ENCODE results near the gene SLC22A13.
"Not testable (repeated sequence)": the region's sequence is repeated elsewhere in the genome, so short reads cannot be mapped to it uniquely, and the experiment has no call there.

Gene SLC22A13

GRCh38 chr3:38265604-38266307, at the start of gene SLC22A13:
Gene SLC22A13, plus strand, starts transcription at chr3:38265812. Its CDS starts 49 bp downstream, at chr3:38265861.
- DNase-seq (ENCODE audit: low spot score): no peak

DNA sequence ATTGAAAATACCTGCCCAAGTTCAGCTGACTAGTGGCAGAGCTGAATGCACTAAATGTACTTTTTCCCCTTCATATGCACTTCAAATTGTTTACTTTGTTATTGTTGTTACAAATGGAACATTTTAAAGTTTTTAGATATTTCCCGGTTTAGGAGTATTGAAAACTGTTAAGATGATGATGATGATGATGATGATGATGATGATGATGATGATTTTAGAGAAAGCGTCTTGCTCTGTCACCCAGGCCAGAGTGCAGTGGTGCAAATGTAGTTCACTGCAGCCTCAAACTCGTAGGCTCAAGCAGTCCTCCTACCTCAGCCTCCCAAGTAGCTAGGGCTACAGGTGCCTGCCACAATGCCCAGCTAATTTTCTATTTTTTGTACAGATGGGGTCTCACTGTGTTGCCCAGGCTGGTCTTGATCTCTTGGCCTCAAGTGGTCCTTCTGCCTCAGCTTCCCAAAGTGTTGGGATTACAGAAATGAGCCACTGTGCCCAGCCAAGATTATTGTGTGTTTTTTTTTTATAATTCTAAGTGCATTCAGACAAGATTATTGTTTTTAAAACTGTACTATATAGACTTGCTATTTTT, 45.9 kb upstream of the SLC22A13 start:
- DNase-seq (ENCODE audit: low spot score): no peak

DNA sequence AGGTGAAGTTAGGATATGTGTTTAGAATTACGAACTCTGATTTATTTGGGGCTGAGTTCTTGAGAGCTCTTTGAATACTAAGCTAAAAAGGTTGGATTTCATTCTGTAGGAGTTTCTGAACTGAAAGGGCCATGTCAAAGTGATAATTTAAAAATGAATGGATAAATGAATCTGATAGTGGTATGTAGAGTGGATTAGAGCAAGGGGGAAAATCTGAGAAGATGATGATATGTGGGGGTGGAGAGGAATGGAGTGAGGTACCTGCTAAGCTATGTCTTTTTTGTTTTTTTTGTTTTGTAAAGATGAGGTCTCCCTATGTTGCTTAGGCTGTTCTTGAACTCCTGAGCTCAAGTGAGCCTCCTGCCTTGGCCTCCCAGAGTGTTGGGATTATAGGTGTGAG, 44.6 kb upstream of the SLC22A13 start:
- no peak for DNase-seq (ENCODE audit: low spot score)

GRCh38 chr3:38222032-38222634, 43.5 kb upstream of the SLC22A13 start:
- no peak for DNase-seq (ENCODE audit: low spot score)

GRCh38 chr3:38224357-38224756, 41.3 kb upstream of the SLC22A13 start:
- DNase-seq (ENCODE audit: low spot score): no peak

- DNase-seq (ENCODE audit: low spot score): peak; percentile 74
Observed at GRCh38 chr3:38226273-38226672, 39.3 kb upstream of the SLC22A13 start.

DNA sequence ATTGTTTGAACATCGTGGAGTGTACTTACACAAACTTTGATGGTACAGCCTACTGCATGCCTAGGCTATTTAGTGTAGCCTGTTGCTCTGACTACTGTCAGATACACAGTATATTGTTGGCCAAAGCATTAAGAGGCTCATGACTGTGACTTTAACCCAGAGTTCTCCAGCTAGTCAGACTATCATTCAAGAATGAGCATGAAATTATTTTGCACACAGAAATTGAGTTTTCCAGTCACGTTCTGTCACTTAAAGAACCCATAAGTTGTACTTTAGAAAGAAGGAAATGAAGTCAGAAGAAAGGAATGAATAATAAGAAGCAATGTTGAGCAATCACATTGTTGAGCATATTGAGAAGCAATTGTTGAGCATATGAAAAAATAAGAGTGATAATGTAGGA, 37.6 kb upstream of the SLC22A13 start:
- peak; percentile 28 for DNase-seq (ENCODE audit: low spot score)

GRCh38 chr3:38229036-38229435, 36.6 kb upstream of the SLC22A13 start:
- no peak for DNase-seq (ENCODE audit: low spot score)

DNA sequence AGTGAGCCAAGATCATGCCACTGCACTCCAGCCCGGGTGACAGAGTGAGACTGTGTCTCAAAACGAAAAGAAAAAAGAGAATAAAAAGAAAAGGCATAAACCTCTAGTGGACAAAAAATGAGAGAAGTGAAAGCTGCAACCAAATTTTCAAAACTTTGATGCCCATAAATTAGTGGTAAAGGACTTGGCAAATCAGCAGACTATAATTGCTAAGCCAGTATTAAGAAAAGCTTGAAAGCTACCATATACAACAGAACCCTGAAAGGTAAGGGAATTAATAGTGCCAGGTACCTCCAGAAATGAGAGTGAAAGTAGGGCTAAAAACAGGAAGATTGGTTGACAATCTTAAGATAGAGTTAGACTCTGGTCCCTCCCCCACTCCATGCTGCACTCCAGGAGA, 32.9 kb upstream of the SLC22A13 start:
- DNase-seq (ENCODE audit: low spot score): no peak

DNA sequence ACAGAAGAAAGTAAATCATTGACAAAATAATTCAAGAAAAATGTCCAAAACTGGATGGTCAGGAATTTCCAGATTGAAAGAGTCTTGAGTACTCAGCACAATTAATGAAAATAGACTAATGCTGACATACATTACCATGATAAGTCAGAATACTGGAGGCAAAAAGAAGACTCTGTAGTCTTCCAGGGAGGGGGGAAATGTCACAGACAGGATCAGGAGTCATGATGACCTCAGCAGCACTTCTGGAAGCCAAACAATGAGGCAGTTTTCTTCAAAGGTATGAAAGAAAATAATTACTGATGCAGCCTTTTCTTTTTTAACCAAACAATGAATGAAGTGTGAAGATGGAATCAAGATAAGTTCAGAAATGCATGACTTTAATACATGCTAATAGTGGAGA, 30.1 kb upstream of the SLC22A13 start:
- DNase-seq (ENCODE audit: low spot score): no peak

DNA sequence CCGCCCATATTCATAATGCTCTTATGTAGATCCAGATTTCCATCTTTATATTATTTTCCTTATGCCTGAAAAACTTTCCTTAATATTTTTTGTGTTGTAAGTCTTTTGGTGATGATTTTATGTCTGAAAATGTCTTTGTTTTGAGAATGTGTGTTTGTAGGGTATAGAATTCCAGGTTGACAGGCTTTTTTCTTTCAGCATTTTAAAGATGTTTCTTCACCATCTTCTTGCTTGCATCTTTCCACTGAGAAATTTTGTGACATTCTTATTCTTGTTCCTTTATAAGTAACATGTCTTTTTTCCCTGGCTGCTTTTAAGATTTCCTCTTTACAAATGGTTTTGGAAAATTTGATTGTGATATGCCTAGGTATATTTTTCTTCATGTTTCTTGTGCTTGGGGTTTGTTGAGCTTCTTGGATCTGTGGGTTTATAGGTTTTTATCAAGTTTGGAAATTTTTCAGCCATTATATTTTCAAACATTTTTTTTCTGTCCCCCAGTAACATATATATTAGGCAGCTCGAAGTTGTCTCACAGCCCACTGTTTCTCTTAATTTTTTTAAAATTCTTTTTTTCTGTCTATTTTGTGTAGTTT, 27.1 kb upstream of the SLC22A13 start:
- no peak for DNase-seq (ENCODE audit: low spot score)

DNA sequence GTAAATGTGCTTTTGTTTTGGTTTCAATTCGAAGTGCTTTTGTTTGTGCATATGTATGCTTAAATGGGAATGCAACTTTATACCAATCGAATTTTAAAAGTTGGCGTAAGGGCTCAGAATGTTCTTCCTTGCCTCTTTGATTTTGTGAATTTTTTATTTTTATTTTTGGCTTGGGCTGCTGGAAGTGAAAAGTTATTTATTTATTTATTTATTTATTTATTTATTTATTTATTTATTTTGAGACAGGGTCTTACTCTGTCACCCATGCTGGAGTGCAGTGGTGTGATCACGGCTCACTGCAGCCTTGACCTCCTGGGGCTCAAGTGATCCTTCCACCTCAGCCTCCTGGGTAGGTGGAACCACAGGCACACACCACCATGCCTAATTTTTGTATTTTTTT, 22.8 kb upstream of the SLC22A13 start:
- DNase-seq (ENCODE audit: low spot score): not testable (repeated sequence)

GRCh38 chr3:38245930-38246329, 19.7 kb upstream of the SLC22A13 start:
- no peak for DNase-seq (ENCODE audit: low spot score)

DNA sequence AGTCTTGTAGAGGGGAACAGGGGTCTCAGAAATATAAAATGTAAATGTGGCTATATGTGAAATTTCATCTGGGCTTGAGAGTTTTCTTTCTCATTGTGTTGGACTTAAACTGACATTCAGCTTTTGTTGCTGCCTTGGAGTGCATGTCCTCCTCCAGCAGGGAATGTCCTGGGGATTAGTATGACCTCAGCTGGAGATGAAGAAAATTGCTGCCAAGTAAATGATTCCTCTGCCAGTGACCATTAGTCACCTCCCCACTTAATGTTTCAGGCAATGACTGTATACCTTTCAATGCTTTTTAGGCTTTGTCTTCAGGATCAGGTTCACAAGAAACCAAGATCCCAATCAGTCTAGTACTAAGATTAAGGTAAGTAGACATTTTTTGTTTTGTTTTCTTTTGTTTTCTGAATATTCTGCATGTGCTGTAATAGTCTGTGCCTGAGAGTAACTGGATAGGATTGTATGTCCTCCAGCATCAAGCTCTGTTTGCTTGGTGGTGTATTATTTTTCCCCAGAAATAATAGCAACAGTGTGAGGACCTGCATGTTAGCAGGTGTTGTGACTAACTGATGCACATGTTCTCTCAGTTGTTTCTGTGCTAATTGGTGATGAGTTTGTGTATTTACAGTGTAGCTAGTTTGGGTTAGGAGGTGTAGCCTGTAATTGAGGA, 18.1 kb upstream of the SLC22A13 start:
- peak; percentile 90 for DNase-seq (ENCODE audit: low spot score)

GRCh38 chr3:38250198-38250597, 15.4 kb upstream of the SLC22A13 start:
- DNase-seq (ENCODE audit: low spot score): no peak

GRCh38 chr3:38251197-38251596, 14.4 kb upstream of the SLC22A13 start:
- DNase-seq (ENCODE audit: low spot score): no peak

DNA sequence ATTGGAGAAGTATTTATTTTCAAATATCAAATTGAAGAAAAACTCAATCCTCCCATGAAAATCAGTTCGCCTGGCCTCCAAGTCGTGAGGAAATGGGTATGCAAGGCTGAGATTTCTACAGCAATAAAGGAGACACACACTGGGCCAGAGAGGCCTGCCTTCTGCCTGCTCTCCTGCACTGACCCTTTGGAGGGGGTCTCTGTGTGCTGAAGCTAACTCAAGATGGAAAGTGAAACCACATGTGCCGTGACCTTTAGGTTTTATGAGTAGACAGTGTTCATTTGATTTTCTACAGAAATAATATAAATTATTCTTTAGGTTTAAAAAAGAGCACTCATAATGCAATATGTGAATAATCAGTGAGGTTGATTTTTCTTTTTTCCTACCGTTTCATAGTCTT, 11.9 kb upstream of the SLC22A13 start:
- no peak for DNase-seq (ENCODE audit: low spot score)

GRCh38 chr3:38254872-38255271, 10.7 kb upstream of the SLC22A13 start:
- no peak for DNase-seq (ENCODE audit: low spot score)

- DNase-seq (ENCODE audit: low spot score): no peak
Observed at GRCh38 chr3:38255627-38256026, 10.0 kb upstream of the SLC22A13 start.

- no peak for DNase-seq (ENCODE audit: low spot score)
Observed at GRCh38 chr3:38257583-38257982, 8.0 kb upstream of the SLC22A13 start.

DNA sequence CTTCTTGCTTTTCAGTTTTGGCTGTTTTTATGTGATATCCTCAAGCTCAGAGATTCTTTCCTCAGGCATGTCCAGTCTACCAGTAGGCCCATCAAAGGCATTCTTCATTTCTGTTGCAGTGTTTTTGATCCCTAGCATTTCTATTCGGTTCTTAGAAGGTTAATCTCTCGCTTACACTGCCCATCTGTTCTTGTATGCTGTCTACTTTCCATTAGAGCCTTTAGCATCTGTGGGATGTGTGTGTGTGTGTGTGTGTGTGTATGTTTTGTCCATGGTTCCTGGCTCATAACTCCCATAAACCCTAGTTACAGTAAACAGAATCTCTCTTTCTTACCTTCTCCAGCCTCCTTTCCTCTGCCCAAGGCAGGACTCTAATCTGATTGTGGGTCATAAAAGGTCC, 5.1 kb upstream of the SLC22A13 start:
- no peak for DNase-seq (ENCODE audit: low spot score)

- DNase-seq (ENCODE audit: low spot score): no peak
Observed at GRCh38 chr3:38264353-38264771, 1.2 kb upstream of the SLC22A13 start.

- DNase-seq (ENCODE audit: low spot score): no peak
Observed at GRCh38 chr3:38264779-38265178, 833 bp upstream of the SLC22A13 start.
